Peyer's patch (tissue), 4 donors: ENCODE measurements around the gene SPDYC. TPM values are rescaled to one million over a fixed set of nuclear protein-coding genes. Genes with fewer than 3 reads are reported as not detected.

Experiments used
- DNase-seq, 3 donors: peaks; one replicate each; pipeline ENCODE4 v3.0.0-alpha.2; 2017 to 2019
- H3K27ac ChIP-seq, 4 donors: fragments of 200-600 bp; sonication (generic); one replicate each; pipeline ENCODE4 v1.5.1; 2016 to 2019
- H3K27me3 ChIP-seq, 2 donors: fragments of 200-600 bp; sonication (generic); one replicate each; pipeline ENCODE4 v1.5.1; 2019
- H3K36me3 ChIP-seq, 3 donors: fragments of 200-600 bp; sonication (generic); one replicate each; pipeline ENCODE4 v1.5.1; 2016 to 2019
- H3K4me1 ChIP-seq, 4 donors: fragments of 200-600 bp; sonication (generic); one replicate each; pipeline ENCODE4 v1.5.1; 2016 to 2019
- H3K4me3 ChIP-seq, 4 donors: fragments of 200-600 bp; sonication (generic); 1 replicate in 3 of 4; 2 replicates in 1 of 4; pipeline ENCODE4 v1.5.1; 2016 to 2019; ENCODE audit warnings: mild to moderate bottlenecking in 1 of 4
- H3K9me3 ChIP-seq, 4 donors: fragments of 200-600 bp; sonication (generic); one replicate each; pipeline ENCODE4 v1.5.1; 2016 to 2019; ENCODE audit warnings: mild to moderate bottlenecking in 1 of 4
- POLR2A ChIP-seq, 2 donors: fragments of 450-650 bp; IDR thresholded peaks; one replicate each; pipeline ENCODE4 v1.5.1; 2017; ENCODE audit warnings: antibody characterized with exemption in 2 of 2, mild to moderate bottlenecking in 2 of 2, moderate library complexity in 2 of 2
- total RNA-seq, 4 donors: library from RNA; depleted of rRNA; stranded (reverse); fragments of >200 nt; gene quantifications; one replicate each; pipeline ENCODE4 v1.1.0, GENCODE V29; 2016
- TF ChIP-seq, protein P1 (sequence below), 6 experiments: fragments of 450-650 bp in 4 of 6; fragments of 200-600 bp in 2 of 6; sonication (generic) in 1 of 6; IDR thresholded peaks; one replicate each; pipeline ENCODE4 v1.5.1; 2017 to 2019; ENCODE audit warnings: antibody characterized with exemption in 6 of 6, mild to moderate bottlenecking in 3 of 6, moderate library complexity in 1 of 6

Gene SPDYC
- total RNA-seq, 4 donors from 2014 or later = not detected

DNA sequence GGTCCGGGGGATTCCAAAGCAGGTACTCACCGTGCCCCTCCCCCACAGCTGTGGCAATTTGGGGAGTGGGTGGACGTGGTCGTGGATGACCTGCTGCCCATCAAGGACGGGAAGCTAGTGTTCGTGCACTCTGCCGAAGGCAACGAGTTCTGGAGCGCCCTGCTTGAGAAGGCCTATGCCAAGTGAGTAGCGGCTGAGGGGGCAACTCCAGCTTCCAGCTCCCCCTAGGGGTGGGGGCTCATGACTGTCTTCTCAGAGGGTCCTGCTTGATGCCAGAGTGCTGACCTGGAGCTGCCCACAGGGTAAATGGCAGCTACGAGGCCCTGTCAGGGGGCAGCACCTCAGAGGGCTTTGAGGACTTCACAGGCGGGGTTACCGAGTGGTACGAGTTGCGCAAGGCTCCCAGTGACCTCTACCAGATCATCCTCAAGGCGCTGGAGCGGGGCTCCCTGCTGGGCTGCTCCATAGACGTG lies 15.9 kb downstream of the SPDYC start:
- DNase-seq = peak in 1 of 3 donors; percentile 48
- no peak overlapping the region for H3K4me3 ChIP-seq
- TF ChIP-seq, protein P1, sequence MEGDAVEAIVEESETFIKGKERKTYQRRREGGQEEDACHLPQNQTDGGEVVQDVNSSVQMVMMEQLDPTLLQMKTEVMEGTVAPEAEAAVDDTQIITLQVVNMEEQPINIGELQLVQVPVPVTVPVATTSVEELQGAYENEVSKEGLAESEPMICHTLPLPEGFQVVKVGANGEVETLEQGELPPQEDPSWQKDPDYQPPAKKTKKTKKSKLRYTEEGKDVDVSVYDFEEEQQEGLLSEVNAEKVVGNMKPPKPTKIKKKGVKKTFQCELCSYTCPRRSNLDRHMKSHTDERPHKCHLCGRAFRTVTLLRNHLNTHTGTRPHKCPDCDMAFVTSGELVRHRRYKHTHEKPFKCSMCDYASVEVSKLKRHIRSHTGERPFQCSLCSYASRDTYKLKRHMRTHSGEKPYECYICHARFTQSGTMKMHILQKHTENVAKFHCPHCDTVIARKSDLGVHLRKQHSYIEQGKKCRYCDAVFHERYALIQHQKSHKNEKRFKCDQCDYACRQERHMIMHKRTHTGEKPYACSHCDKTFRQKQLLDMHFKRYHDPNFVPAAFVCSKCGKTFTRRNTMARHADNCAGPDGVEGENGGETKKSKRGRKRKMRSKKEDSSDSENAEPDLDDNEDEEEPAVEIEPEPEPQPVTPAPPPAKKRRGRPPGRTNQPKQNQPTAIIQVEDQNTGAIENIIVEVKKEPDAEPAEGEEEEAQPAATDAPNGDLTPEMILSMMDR (IDR thresholded peaks at IDR 0.05) = no peak
- TF ChIP-seq POLR2A (IDR thresholded peaks at IDR 0.05) = no peak
- H3K4me1 ChIP-seq = peaks cover 0 to 22% (median 9%) of the 10 kb centered on the region in 4 donors
- no peak overlapping the region for H3K27ac ChIP-seq
- no peaks in the 10 kb centered on the region for H3K9me3 ChIP-seq
- peaks cover 0 to 70% (median 0%) of the 10 kb centered on the region in 3 donors for H3K36me3 ChIP-seq
- no peaks in the 10 kb centered on the region for H3K27me3 ChIP-seq

DNA sequence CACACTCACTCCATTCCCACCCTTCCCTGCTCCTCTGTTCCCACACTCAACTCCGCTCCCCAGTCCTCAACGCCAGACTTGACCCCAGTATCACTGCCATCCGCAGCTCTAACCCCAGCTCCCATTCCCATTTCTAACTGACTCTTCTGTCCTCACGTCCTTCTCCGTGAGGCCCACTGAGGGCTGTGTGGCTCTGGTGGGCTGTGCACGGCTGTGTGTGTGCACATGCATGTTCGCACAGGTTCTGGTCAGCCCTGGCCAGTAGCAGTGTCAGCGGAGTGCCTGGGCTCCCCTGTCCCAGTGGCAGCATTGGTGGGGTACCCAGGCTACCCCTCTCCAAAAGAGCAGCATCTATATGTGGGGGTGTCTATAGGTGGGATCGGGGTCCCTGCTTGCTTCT lies 16.7 kb downstream of the SPDYC start:
- peaks cover 0 to 22% (median 9%) of the 10 kb centered on the region in 4 donors for H3K4me1 ChIP-seq
- no peaks in the 10 kb centered on the region for H3K27me3 ChIP-seq
- peaks cover 0 to 77% (median 0%) of the 10 kb centered on the region in 3 donors for H3K36me3 ChIP-seq
- H3K27ac ChIP-seq = no peak overlapping the region
- DNase-seq = peak in 1 of 3 donors; percentile 38
- TF ChIP-seq, protein P1 (IDR thresholded peaks at IDR 0.05) = no peak
- TF ChIP-seq POLR2A (IDR thresholded peaks at IDR 0.05) = no peak
- H3K9me3 ChIP-seq = no peaks in the 10 kb centered on the region
- H3K4me3 ChIP-seq = no peak overlapping the region

DNA sequence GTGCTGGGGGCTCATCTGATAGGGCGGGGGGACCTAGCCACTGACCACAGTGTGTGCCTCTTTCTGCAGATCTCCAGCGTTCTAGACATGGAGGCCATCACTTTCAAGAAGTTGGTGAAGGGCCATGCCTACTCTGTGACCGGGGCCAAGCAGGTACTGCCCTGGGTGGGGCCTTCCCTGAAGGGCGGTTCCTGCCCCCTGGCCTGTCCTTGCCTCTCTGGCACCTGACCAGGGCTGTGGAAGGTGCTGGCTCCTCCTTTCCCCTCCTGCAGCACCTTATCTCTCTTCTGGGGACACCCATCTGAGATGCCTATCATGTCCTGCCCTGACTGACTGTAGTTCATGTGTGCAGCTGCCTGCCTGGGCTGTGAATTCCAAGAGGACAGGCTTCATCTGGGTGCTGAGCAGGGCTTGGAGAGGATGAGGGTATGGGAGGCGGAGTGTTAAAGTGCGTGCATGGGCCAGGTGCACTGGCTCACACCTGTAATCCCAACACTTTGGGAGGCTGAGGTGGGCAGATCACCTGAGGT lies 17.2 kb downstream of the SPDYC start:
- DNase-seq = peak in 2 of 3 donors; percentile 55 to 66
- peaks cover 0 to 83% (median 0%) of the 10 kb centered on the region in 3 donors for H3K36me3 ChIP-seq
- H3K4me1 ChIP-seq = peaks cover 0 to 22% (median 8%) of the 10 kb centered on the region in 4 donors

DNA sequence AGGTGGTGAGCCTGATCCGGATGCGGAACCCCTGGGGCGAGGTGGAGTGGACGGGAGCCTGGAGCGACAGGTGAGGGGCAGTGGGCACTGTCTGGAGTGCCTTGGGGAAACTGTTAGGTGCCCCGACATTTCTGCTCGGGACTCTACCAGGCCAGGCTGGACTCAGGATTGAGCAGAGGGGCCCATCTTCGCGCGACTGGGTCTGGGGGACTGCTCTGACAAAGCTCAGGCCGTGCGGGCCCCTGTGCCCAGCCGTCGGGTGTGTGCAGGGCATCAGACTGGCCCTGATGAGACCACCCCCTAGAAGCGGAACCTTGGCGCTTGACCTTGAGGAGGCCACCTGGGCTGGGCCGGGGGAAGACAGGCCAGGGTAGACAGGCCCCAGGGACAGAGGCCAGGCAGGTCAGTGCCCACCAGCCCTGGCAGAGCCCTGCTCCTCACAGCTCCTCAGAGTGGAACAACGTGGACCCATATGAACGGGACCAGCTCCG lies 18.0 kb downstream of the SPDYC start:
- H3K27ac ChIP-seq = no peak overlapping the region
- H3K4me3 ChIP-seq = no peak overlapping the region
- no peak for TF ChIP-seq POLR2A (IDR thresholded peaks at IDR 0.05)
- TF ChIP-seq, protein P1 (IDR thresholded peaks at IDR 0.05) = no peak
- peaks cover 0 to 14% (median 1%) of the 10 kb centered on the region in 4 donors for H3K4me1 ChIP-seq
- no peaks in the 10 kb centered on the region for H3K27me3 ChIP-seq
- peaks cover 0 to 88% (median 0%) of the 10 kb centered on the region in 3 donors for H3K36me3 ChIP-seq
- no peaks in the 10 kb centered on the region for H3K9me3 ChIP-seq
- peak in 1 of 3 donors; percentile 42 for DNase-seq

More for the DNA sequence above, 17.2 kb downstream of the SPDYC start:
- no peak overlapping the region for H3K4me3 ChIP-seq
- H3K9me3 ChIP-seq = no peaks in the 10 kb centered on the region
- H3K27ac ChIP-seq = no peak overlapping the region
- TF ChIP-seq POLR2A (IDR thresholded peaks at IDR 0.05) = no peak
- H3K27me3 ChIP-seq = no peaks in the 10 kb centered on the region

DNA sequence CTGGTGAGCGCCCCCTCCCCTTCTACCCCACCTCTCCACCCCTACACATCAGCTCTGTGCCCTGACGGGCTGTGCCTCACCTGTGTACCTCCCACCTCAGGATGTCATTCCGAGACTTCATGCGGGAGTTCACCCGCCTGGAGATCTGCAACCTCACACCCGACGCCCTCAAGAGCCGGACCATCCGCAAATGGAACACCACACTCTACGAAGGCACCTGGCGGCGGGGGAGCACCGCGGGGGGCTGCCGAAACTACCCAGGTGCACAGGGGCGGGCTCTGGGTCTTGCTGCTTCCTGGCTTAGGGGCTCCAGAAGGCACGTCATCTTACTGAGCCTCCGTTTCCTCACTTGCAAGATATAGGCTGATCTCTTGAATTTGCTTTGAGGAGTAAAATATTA lies 18.5 kb downstream of the SPDYC start:
- H3K27ac ChIP-seq = no peak overlapping the region
- peaks cover 0 to 9% (median 0%) of the 10 kb centered on the region in 4 donors for H3K4me1 ChIP-seq
- DNase-seq = no peak
- no peaks in the 10 kb centered on the region for H3K9me3 ChIP-seq
- H3K36me3 ChIP-seq = peaks cover 0 to 92% (median 0%) of the 10 kb centered on the region in 3 donors
- no peak overlapping the region for H3K4me3 ChIP-seq
- H3K27me3 ChIP-seq = no peaks in the 10 kb centered on the region
- TF ChIP-seq POLR2A (IDR thresholded peaks at IDR 0.05) = no peak
- TF ChIP-seq, protein P1 (IDR thresholded peaks at IDR 0.05) = no peak

DNA sequence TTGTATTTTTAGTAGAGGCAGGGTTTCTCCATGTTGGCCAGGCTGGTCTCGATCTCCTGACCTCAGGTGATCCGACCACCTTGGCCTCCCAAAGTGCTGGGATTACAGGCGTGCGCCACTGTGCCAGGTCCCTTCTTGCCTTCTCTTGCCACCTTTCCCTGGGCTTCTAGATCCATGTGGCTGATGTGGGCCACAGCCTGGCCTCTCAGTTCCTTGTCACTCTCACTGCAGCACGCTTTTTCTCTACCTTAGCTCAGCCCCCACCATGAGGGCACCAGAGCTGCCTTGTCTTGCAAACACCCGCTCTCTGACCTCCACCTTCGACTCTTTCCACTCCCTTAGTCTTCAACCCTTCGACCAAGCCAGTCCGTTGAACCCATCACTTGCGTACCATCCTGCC lies 19.2 kb downstream of the SPDYC start:
- no peaks in the 10 kb centered on the region for H3K9me3 ChIP-seq
- H3K27ac ChIP-seq = no peak overlapping the region
- peaks cover 0 to 5% (median 0%) of the 10 kb centered on the region in 4 donors for H3K4me1 ChIP-seq
- peaks cover 0 to 95% (median 0%) of the 10 kb centered on the region in 3 donors for H3K36me3 ChIP-seq
- peak in 1 of 3 donors; percentile 36 for DNase-seq
- TF ChIP-seq, protein P1 (IDR thresholded peaks at IDR 0.05) = no peak
- no peak for TF ChIP-seq POLR2A (IDR thresholded peaks at IDR 0.05)
- no peak overlapping the region for H3K4me3 ChIP-seq
- H3K27me3 ChIP-seq = no peaks in the 10 kb centered on the region
